GM19240 (cell line): ENCODE measurements around the gene CTNNA2.

ENCODE experiments used
- DNase-seq: peaks from one replicate; pipeline ENCODE4 v3.0.0; 2011; ENCODE audit warnings: low spot score; ENCODE audit not compliant: insufficient read length

CTNNA2 gene

GRCh38 chr2:79512442-79513401, at the start of gene CTNNA2:
CTNNA2 (plus strand) TSS chr2:79513051.
- no peak for DNase-seq

- DNase-seq = no peak
Observed at GRCh38 chr2:79487399-79487798, 25.5 kb upstream of the CTNNA2 start.

- no peak for DNase-seq
Observed at GRCh38 chr2:79511320-79511951, 1.4 kb upstream of the CTNNA2 start.

- no peak for DNase-seq
Observed at GRCh38 chr2:79513711-79514110, 860 bp downstream of the CTNNA2 start.

- no peak for DNase-seq
Observed at GRCh38 chr2:79529636-79530035, 16.8 kb downstream of the CTNNA2 start.

GRCh38 chr2:79530443-79530842, 17.6 kb downstream of the CTNNA2 start:
- DNase-seq = no peak

GRCh38 chr2:79547568-79547967, 34.7 kb downstream of the CTNNA2 start:
- no peak for DNase-seq

GRCh38 chr2:79552653-79553052, 39.8 kb downstream of the CTNNA2 start:
- no peak for DNase-seq

GRCh38 chr2:79554899-79555298, 42.0 kb downstream of the CTNNA2 start:
- no peak for DNase-seq

GRCh38 chr2:79564065-79564464, 51.2 kb downstream of the CTNNA2 start:
- no peak for DNase-seq

- no peak for DNase-seq
Observed at GRCh38 chr2:79569048-79569447, 56.2 kb downstream of the CTNNA2 start.

GRCh38 chr2:79573895-79574674, 61.2 kb downstream of the CTNNA2 start:
- no peak for DNase-seq

- DNase-seq = no peak
Observed at GRCh38 chr2:79576451-79576850, 63.6 kb downstream of the CTNNA2 start.

- DNase-seq = no peak
Observed at GRCh38 chr2:79578952-79579351, 66.1 kb downstream of the CTNNA2 start.

- DNase-seq = no peak
Observed at GRCh38 chr2:79580175-79580574, 67.3 kb downstream of the CTNNA2 start.

GRCh38 chr2:79585701-79586433, 73.0 kb downstream of the CTNNA2 start:
- no peak for DNase-seq

- no peak for DNase-seq
Observed at GRCh38 chr2:79591281-79591680, 78.4 kb downstream of the CTNNA2 start.

- no peak for DNase-seq
Observed at GRCh38 chr2:79593237-79593867, 80.5 kb downstream of the CTNNA2 start.

GRCh38 chr2:79596403-79596802, 83.6 kb downstream of the CTNNA2 start:
- DNase-seq = no peak

GRCh38 chr2:79604748-79605147, 91.9 kb downstream of the CTNNA2 start:
- DNase-seq = no peak
